Sigmoid colon (tissue), 7 donors: Measurements from ENCODE around the gene AFTPH. TPM values are rescaled to one million over a fixed set of nuclear protein-coding genes. Genes with fewer than 3 reads are reported as not detected.

Source experiments
- DNase-seq: peaks from one replicate; pipeline ENCODE4 v3.0.0-alpha.2; 2019
- H3K27ac ChIP-seq, 4 donors: fragments of 200-600 bp; sonication (generic); one replicate each; pipeline ENCODE4 v1.5.1; 2016 to 2019; ENCODE audit warnings: mild to moderate bottlenecking in 1 of 4
- H3K27me3 ChIP-seq, 3 donors: fragments of 200-600 bp; sonication (generic); one replicate each; pipeline ENCODE4 v1.5.1; 2019; ENCODE audit warnings: mild to moderate bottlenecking in 1 of 3
- H3K36me3 ChIP-seq, 4 donors: fragments of 200-600 bp; sonication (generic); one replicate each; pipeline ENCODE4 v1.5.1; 2016 to 2019
- H3K4me1 ChIP-seq, 4 donors: fragments of 200-600 bp; sonication (generic); one replicate each; pipeline ENCODE4 v1.5.1; 2017 to 2019
- H3K4me3 ChIP-seq, 4 donors: fragments of 200-600 bp; sonication (generic); one replicate each; pipeline ENCODE4 v1.5.1; 2017 to 2019; ENCODE audit warnings: mild to moderate bottlenecking in 2 of 4, moderate library complexity in 1 of 4
- H3K9me3 ChIP-seq, 4 donors: fragments of 200-600 bp in 3 of 4; sonication (generic) in 3 of 4; one replicate each; pipeline versions ENCODE4 v1.5.1 to v1.6.1; 2013 to 2019
- CTCF ChIP-seq, 4 experiments: fragments of 450-650 bp in 3 of 4; fragments of 200-600 bp in 1 of 4; IDR thresholded peaks; one replicate each; pipeline ENCODE4 v1.5.1; 2016 to 2019; ENCODE audit warnings: antibody characterized with exemption in 4 of 4, mild to moderate bottlenecking in 3 of 4, moderate library complexity in 2 of 4
- EP300 ChIP-seq, 4 donors: sonication (generic); formaldehyde crosslinking; IDR thresholded peaks; one replicate each; pipeline ENCODE4 v1.6.1; 2017; ENCODE audit warnings: antibody characterized with exemption in 4 of 4
- POLR2A ChIP-seq, 2 donors: fragments of 450-650 bp; IDR thresholded peaks; one replicate each; pipeline ENCODE4 v1.6.1; 2016; ENCODE audit warnings: antibody characterized with exemption in 2 of 2, mild to moderate bottlenecking in 2 of 2, moderate library complexity in 2 of 2
- POLR2AphosphoS5 ChIP-seq, 4 donors: sonication (generic); formaldehyde crosslinking; IDR thresholded peaks; one replicate each; pipeline ENCODE4 v1.6.1; 2017; ENCODE audit warnings: antibody characterized with exemption in 4 of 4
- WGBS, 2 donors: extraction: QIAGEN DNeasy Blood & Tissue Kit; methylation state at CpG; one replicate each; pipeline ENCODE4 v1.1.7; 2013; 5-methylcytosine and 5-hydroxymethylcytosine counted together
- intact Hi-C: fragments of 100-400 bp; cut with DNase I; formaldehyde crosslinking; loops from one replicate; pipeline ENCODE4 v1.15.1; 2023
- polyA plus RNA-seq, 3 donors: library from polyadenylated mRNA; stranded (reverse); fragments of 200-250 nt; gene quantifications; one replicate each; pipeline ENCODE4 v1.2.3, GENCODE V29; 2013
- total RNA-seq, 4 donors: library from RNA; depleted of rRNA; stranded (reverse); fragments of >200 nt; gene quantifications; one replicate each; pipeline ENCODE4 v1.1.0, GENCODE V29; 2016
- donor health status: healthy with polysubstance abuse.
- donor health status: Bipolar disorder and iron deficiency.
- donor health status: healthy.

The AFTPH gene
- total and polyA plus RNA-seq, 7 donors, result 35.7 to 60.1 (median 43.5) TPM

- peak overlapping the region; percentile 60 to 77 (median 69) for H3K27ac ChIP-seq
- 13 to 16% methylated on average over 20 of the region's 20 CpGs for WGBS, 2 donors
- no peaks in the 10 kb centered on the region for H3K36me3 ChIP-seq
- no peaks in the 10 kb centered on the region for H3K27me3 ChIP-seq
- peak; percentile 67 for DNase-seq
- peaks cover 0 to 17% (median 12%) of the 10 kb centered on the region in 4 donors for H3K4me1 ChIP-seq
- intact Hi-C loops, result loop anchor here (1.0 kb wide), 1 partner anchor 256 kb away; no protein-coding TSS in a partner anchor
- no peaks in the 10 kb centered on the region for H3K9me3 ChIP-seq
- TF ChIP-seq CTCF (IDR thresholded peaks at IDR 0.05) (no peak), POLR2AphosphoS5 (IDR thresholded peaks at IDR 0.05) (no peak), POLR2A (IDR thresholded peaks at IDR 0.05) (no peak), EP300 (IDR thresholded peaks at IDR 0.05) (no peak)
- H3K4me3 ChIP-seq, result peak overlapping the region; percentile 23 to 62 (median 54)
These were observed 84.7 kb downstream of the AFTPH start for GRCh38 chr2:64608867-64609226.

- no peak for TF ChIP-seq POLR2AphosphoS5 (IDR thresholded peaks at IDR 0.05)
- TF ChIP-seq CTCF (IDR thresholded peaks at IDR 0.05), result peak in 2 of 4 experiments; percentile 19 to 39
- Histone ChIP-seq H3K9me3 (no peaks in the 10 kb centered on the region), H3K27ac (peak overlapping the region; percentile 60 to 77 (median 69)), H3K27me3 (no peaks in the 10 kb centered on the region), H3K4me1 (peaks cover 0 to 16% (median 12%) of the 10 kb centered on the region in 4 donors), H3K36me3 (no peaks in the 10 kb centered on the region), H3K4me3 (peak overlapping the region; percentile 39 to 62 (median 54))
- DNase-seq, result peak; percentile 77
- 5 to 9% methylated on average over 74 of the region's 74 CpGs for whole genome bisulfite sequencing, 2 donors
- intact Hi-C loops, result loop anchor here (1.0 kb wide), 1 partner anchor 256 kb away; no protein-coding TSS in a partner anchor
These were observed 85.3 kb downstream of the AFTPH start for GRCh38 chr2:64609227-64609941.

GRCh38 chr2:64609942-64610281, 85.8 kb downstream of the AFTPH start:
- H3K4me3 ChIP-seq, result peak overlapping the region in 3 of 4 donors; percentile 53 to 62 (median 54)
- H3K36me3 ChIP-seq, result no peaks in the 10 kb centered on the region
- WGBS, 2 donors, result 80 to 93% methylated on average over 3 of the region's 3 CpGs
- TF ChIP-seq EP300 (IDR thresholded peaks at IDR 0.05) (no peak), POLR2A (IDR thresholded peaks at IDR 0.05) (no peak), CTCF (IDR thresholded peaks at IDR 0.05) (no peak), POLR2AphosphoS5 (IDR thresholded peaks at IDR 0.05) (no peak)
- intact Hi-C loops, result loop anchor here (1.0 to 2.0 kb wide), 2 partner anchors 35 to 255 kb away; no protein-coding TSS in a partner anchor
- DNase-seq, result peak; percentile 36
- H3K27me3 ChIP-seq, result no peaks in the 10 kb centered on the region
- H3K27ac ChIP-seq, result peak overlapping the region; percentile 60 to 77 (median 69)
- no peaks in the 10 kb centered on the region for H3K9me3 ChIP-seq
- H3K4me1 ChIP-seq, result peaks cover 0 to 13% (median 9%) of the 10 kb centered on the region in 4 donors

DNA sequence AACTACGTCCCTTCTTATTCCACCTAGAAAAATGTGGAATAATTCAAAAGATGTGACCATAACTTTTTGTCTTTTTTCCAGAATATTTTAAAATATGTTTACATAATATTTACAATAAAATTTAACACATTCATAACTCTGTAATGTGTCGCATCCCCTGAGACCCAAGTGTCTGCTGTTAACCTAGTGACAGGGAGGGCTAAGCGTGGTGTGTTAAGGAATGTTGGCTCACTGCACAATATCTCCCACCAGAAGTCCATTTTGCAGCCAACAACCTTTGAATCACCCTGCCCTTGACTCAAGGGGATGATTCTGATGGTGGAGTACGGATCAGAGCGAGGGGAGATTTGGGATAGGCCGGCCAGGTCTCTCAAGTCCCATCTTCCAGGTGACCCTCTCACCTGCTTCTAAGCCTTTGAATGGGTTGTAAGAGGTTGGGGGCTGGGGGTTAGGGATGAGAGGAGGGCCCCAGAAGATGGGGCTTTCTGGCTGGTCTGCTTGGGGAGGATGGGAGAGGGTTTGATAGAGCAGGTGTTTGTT, 86.3 kb downstream of the AFTPH start:
- WGBS, 2 donors, result 97% methylated on average over 6 of the region's 6 CpGs
- H3K27me3 ChIP-seq, result no peaks in the 10 kb centered on the region
- peaks cover 0 to 10% (median 5%) of the 10 kb centered on the region in 4 donors for H3K4me1 ChIP-seq
- intact Hi-C loops, result loop anchor here (2.0 kb wide), 1 partner anchor 34 kb away; no protein-coding TSS in a partner anchor
- H3K4me3 ChIP-seq, result no peak overlapping the region
- no peak overlapping the region for H3K27ac ChIP-seq
- DNase-seq, result peak; percentile 55
- no peaks in the 10 kb centered on the region for H3K36me3 ChIP-seq
- H3K9me3 ChIP-seq, result no peaks in the 10 kb centered on the region
- TF ChIP-seq POLR2A (IDR thresholded peaks at IDR 0.05), result no peak

DNA sequence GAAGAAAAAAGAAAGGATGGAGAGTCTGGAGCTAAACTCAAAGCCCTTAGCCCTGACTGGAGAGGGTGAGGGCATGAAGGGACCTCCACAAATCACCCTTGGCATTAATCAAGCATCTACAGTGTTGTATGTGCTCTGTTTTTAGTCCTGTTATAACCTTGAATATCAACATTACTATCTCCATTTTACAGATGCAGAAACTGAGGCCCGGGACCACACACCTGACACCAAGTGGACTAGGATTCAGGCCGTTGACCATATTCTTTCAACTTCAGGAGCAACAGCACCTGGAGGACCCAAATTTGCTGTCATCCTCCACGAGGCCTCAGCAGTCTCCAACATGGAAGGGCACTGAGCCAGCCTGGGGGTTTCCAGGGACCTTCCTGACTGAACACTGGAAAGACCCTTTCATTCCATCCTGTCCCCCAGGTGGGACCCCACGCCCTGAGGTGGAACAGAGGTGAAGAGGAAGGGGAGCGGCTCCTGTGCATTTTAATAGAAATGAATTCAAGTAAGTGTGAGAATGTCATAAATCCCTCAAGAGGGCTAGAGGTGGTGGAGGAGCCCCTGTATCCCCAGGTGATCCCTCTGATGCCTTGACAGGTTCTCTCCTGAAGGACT, 88.6 kb downstream of the AFTPH start:
- H3K4me3 ChIP-seq, result no peak overlapping the region
- DNase-seq, result peak; percentile 46
- 81 to 88% methylated on average over 5 of the region's 5 CpGs for WGBS, 2 donors

More for the DNA sequence above, 88.6 kb downstream of the AFTPH start:
- Histone ChIP-seq H3K9me3 (no peaks in the 10 kb centered on the region), H3K27me3 (no peaks in the 10 kb centered on the region), H3K27ac (no peak overlapping the region), H3K36me3 (no peaks in the 10 kb centered on the region), H3K4me1 (peaks cover 0 to 16% (median 7%) of the 10 kb centered on the region in 4 donors)
- TF ChIP-seq EP300 (IDR thresholded peaks at IDR 0.05), result no peak
- no peak for TF ChIP-seq POLR2AphosphoS5 (IDR thresholded peaks at IDR 0.05)
- TF ChIP-seq CTCF (IDR thresholded peaks at IDR 0.05), result no peak
- TF ChIP-seq POLR2A (IDR thresholded peaks at IDR 0.05), result no peak
- intact Hi-C loops, result no loop called here
